Testis (tissue), 3 donors: ENCODE measurements around the gene TRAK1. TPM values are rescaled to one million over a fixed set of nuclear protein-coding genes. Genes with fewer than 3 reads are reported as not detected.

Experiments
- DNase-seq: peaks from one replicate; pipeline ENCODE4 v3.0.0-alpha.2; 2019
- H3K27ac ChIP-seq, 2 donors: fragments of 200-600 bp; sonication (generic); one replicate each; pipeline ENCODE4 v1.5.1; 2019
- H3K27me3 ChIP-seq: fragments of 200-600 bp; sonication (generic); one replicate; pipeline ENCODE4 v1.5.1; 2019
- H3K36me3 ChIP-seq: fragments of 200-600 bp; sonication (generic); one replicate; pipeline ENCODE4 v1.5.1; 2017; ENCODE audit warnings: low read depth; ENCODE audit errors: missing control alignments
- H3K4me1 ChIP-seq: fragments of 200-600 bp; sonication (generic); one replicate; pipeline ENCODE4 v1.5.1; 2019
- H3K4me3 ChIP-seq, 2 donors: fragments of 200-600 bp; sonication (generic); one replicate each; pipeline ENCODE4 v1.5.1; 2017 to 2019
- H3K9me3 ChIP-seq: fragments of 200-600 bp; sonication (generic); one replicate; pipeline ENCODE4 v1.5.1; 2017
- CTCF ChIP-seq, 3 experiments: fragments of 450-650 bp in 2 of 3; fragments of 200-600 bp in 1 of 3; sonication (generic) in 1 of 3; IDR thresholded peaks; one replicate each; pipeline ENCODE4 v1.5.1; 2016 to 2019; ENCODE audit warnings: antibody characterized with exemption in 3 of 3, mild to moderate bottlenecking in 2 of 3, moderate library complexity in 1 of 3
- POLR2A ChIP-seq: fragments of 450-650 bp; IDR thresholded peaks from one replicate; pipeline ENCODE4 v1.6.1; 2017; ENCODE audit warnings: antibody characterized with exemption, mild to moderate bottlenecking, moderate library complexity
- WGBS, 2 donors: methylation state at CpG; one replicate each; pipeline ENCODE4 v1.1.5; 2018; 5-methylcytosine and 5-hydroxymethylcytosine counted together
- intact Hi-C: fragments of 100-400 bp; cut with DNase I; formaldehyde crosslinking; loops from one replicate; pipeline ENCODE4 v1.15.1; 2023; ENCODE audit warnings: low total_unique reads
- polyA plus RNA-seq: library from polyadenylated mRNA; stranded (reverse); fragments of 350-450 nt; fragmentation: Illumina TruSeq; extraction: RNeasy Lipid Tissue Mini Kit (QIAGEN cat#74804); gene quantifications from one replicate; pipeline ENCODE4 v1.2.3, GENCODE V29; 2014; ENCODE audit warnings: low read depth, low replicate concordance; ENCODE audit not compliant: insufficient read depth
- total RNA-seq, 2 donors: library from RNA; depleted of rRNA; stranded (reverse); fragments of >200 nt; gene quantifications; one replicate each; pipeline ENCODE4 v1.2.3, GENCODE V29; 2016

The TRAK1 gene
- total and polyA plus RNA-seq, 3 donors from 2014 or later: 32.0 to 95.9 (median 94.1) TPM

GRCh38 chr3:42179110-42179725, 88.1 kb downstream of the TRAK1 start:
- Histone ChIP-seq H3K4me1 (peaks cover 22% of the 10 kb centered on the region), H3K27me3 (no peaks in the 10 kb centered on the region), H3K36me3 (no peaks in the 10 kb centered on the region), H3K4me3 (no peak overlapping the region), H3K27ac (peak overlapping the region in 1 of 2 donors; percentile 30), H3K9me3 (no peaks in the 10 kb centered on the region)
- intact Hi-C loops: no loop called here
- WGBS, 2 donors: 28 to 32% methylated on average over 6 to 7 of the region's 7 CpGs
- DNase-seq: no peak
- TF ChIP-seq POLR2A (no peak), CTCF (IDR thresholded peaks at IDR 0.05) (no peak)

GRCh38 chr3:42180901-42181300, 89.7 kb downstream of the TRAK1 start:
- no peaks in the 10 kb centered on the region for H3K27me3 ChIP-seq
- H3K36me3 ChIP-seq: no peaks in the 10 kb centered on the region
- no peak overlapping the region for H3K27ac ChIP-seq
- TF ChIP-seq POLR2A (no peak), CTCF (IDR thresholded peaks at IDR 0.05) (no peak)
- intact Hi-C loops: no loop called here
- DNase-seq: no peak
- peaks cover 16% of the 10 kb centered on the region for H3K4me1 ChIP-seq
- no peaks in the 10 kb centered on the region for H3K9me3 ChIP-seq
- WGBS, 2 donors: 93 to 96% methylated on average over 8 of the region's 8 CpGs
- no peak overlapping the region for H3K4me3 ChIP-seq

GRCh38 chr3:42182555-42182954, 91.4 kb downstream of the TRAK1 start:
- Histone ChIP-seq H3K27me3 (no peaks in the 10 kb centered on the region), H3K4me3 (no peak overlapping the region), H3K4me1 (peaks cover 16% of the 10 kb centered on the region), H3K27ac (no peak overlapping the region), H3K36me3 (no peaks in the 10 kb centered on the region), H3K9me3 (no peaks in the 10 kb centered on the region)
- intact Hi-C loops: no loop called here
- WGBS, 2 donors: 58 to 71% methylated on average over 2 to 3 of the region's 3 CpGs
- TF ChIP-seq POLR2A (no peak), CTCF (IDR thresholded peaks at IDR 0.05) (no peak)
- DNase-seq: no peak

GRCh38 chr3:42183991-42184632, 93.0 kb downstream of the TRAK1 start:
- H3K4me1 ChIP-seq: peaks cover 12% of the 10 kb centered on the region
- DNase-seq: no peak
- intact Hi-C loops: no loop called here
- no peaks in the 10 kb centered on the region for H3K9me3 ChIP-seq
- H3K36me3 ChIP-seq: no peaks in the 10 kb centered on the region
- no peak for TF ChIP-seq POLR2A
- no peak for TF ChIP-seq CTCF (IDR thresholded peaks at IDR 0.05)
- no peak overlapping the region for H3K4me3 ChIP-seq
- H3K27me3 ChIP-seq: no peaks in the 10 kb centered on the region
- 66 to 71% methylated on average over 3 of the region's 3 CpGs for WGBS, 2 donors
- no peak overlapping the region for H3K27ac ChIP-seq
